HCT116 (cell line): ENCODE data around the gene SLC66A2. TPM values are rescaled to one million over a fixed set of nuclear protein-coding genes. Genes with fewer than 3 reads are reported as not detected.

Experiments
- ATAC-seq: fragments of 200-7000 bp; cut with Tn5 transposase; 2 replicates; pipeline ENCODE4 v1.9.1; 2020; ENCODE audit warnings: mild to moderate bottlenecking, moderate library complexity
- BruUV-seq: library from RNA; stranded (reverse); fragments of 400-500 nt; replicated peaks from 2 replicates; lab custom pipeline; 2021; lab: Mats Ljungman, UMichigan
- CTCF ChIA-PET: fragments of 300-600 bp; sonication (Branson Sonifier 250); formaldehyde crosslinking; loops from one replicate; lab custom pipeline; 2021; ENCODE audit warnings: antibody characterized with exemption; lab: Charles Lee
- POLR2A ChIA-PET: fragments of 300-600, 350-600 bp; sonication (Branson Sonifier 250); formaldehyde crosslinking; loops from one replicate; lab custom pipeline; 2021; ENCODE audit warnings: antibody characterized with exemption; lab: Charles Lee
- RAD21 ChIA-PET, 2 experiments: fragments of 300-600 bp; sonication (Branson Sonifier 250); formaldehyde crosslinking; loops; one replicate each; lab custom pipeline; 2023; ENCODE audit warnings: low total read pairs in 2 of 2; ENCODE audit not compliant: uncharacterized antibody in 2 of 2, unreplicated experiment in 2 of 2, low non-redundant PET in 1 of 2; lab: Charles Lee
- DNase-seq: peaks from one replicate; pipeline ENCODE4 v3.0.0-alpha.2; 2010; ENCODE audit warnings: low read depth, low spot score
- H2AFZ ChIP-seq: fragments of 200-600 bp; shearing (Covaris generic), sonication (generic); 2 replicates; pipeline ENCODE4 v1.6.1; 2017; ENCODE audit warnings: low read depth, mixed run types, mixed read lengths, antibody characterized with exemption, low read length; ENCODE audit not compliant: poor library complexity, severe bottlenecking
- H3K27ac ChIP-seq: 2 replicates; pipeline ENCODE4 v1.5.1; 2012; ENCODE audit warnings: low read depth, low read length
- H3K27me3 ChIP-seq: fragments of 200-600 bp; sonication (generic); 2 replicates; pipeline ENCODE4 v1.6.1; 2016; ENCODE audit warnings: mixed run types, low read length, mixed read lengths; ENCODE audit not compliant: insufficient read depth
- H3K36me3 ChIP-seq, 2 experiments: fragments of 200-500 bp in 1 of 2; fragments of 200-600 bp in 1 of 2; sonication (Bioruptor generic) in 1 of 2; sonication (generic) in 1 of 2; 2 replicates each; pipeline versions ENCODE4 v1.5.1 to v1.6.1; 2014 to 2016; ENCODE audit warnings: low read length in 2 of 2, inconsistent platforms in 1 of 2, mixed read lengths in 1 of 2, mixed run types in 1 of 2; ENCODE audit not compliant: insufficient read depth in 2 of 2, control insufficient read depth in 1 of 2
- H3K4me1 ChIP-seq, 2 experiments: fragments of 200-600 bp in 1 of 2; sonication (generic) in 1 of 2; 2 replicates each; pipeline versions ENCODE4 v1.5.1 to v1.6.1; 2012 to 2017; ENCODE audit warnings: low read length in 2 of 2, inconsistent platforms in 1 of 2, mild to moderate bottlenecking in 1 of 2, mixed read lengths in 1 of 2, mixed run types in 1 of 2, moderate library complexity in 1 of 2; ENCODE audit not compliant: insufficient read depth in 2 of 2, control insufficient read depth in 1 of 2
- H3K4me2 ChIP-seq: fragments of 200-600 bp; sonication (generic); 2 replicates; pipeline ENCODE4 v1.6.1; 2017; ENCODE audit warnings: mixed run types, low read length, mixed read lengths
- H3K4me3 ChIP-seq, 2 experiments: fragments of 200-600 bp in 1 of 2; sonication (generic) in 1 of 2; replicated peaks in 1 of 2; 2 replicates each; pipeline ENCODE4 v1.5.1; 2011 to 2016; ENCODE audit warnings: low read length in 2 of 2, control low read depth in 1 of 2, low read depth in 1 of 2, mild to moderate bottlenecking in 1 of 2, mixed read lengths in 1 of 2, mixed run types in 1 of 2
- H3K79me2 ChIP-seq: fragments of 200-600 bp; sonication (generic); 2 replicates; pipeline ENCODE4 v1.6.1; 2017; ENCODE audit warnings: mild to moderate bottlenecking, mixed run types, low read length, moderate library complexity, mixed read lengths; ENCODE audit not compliant: insufficient read depth
- H3K9ac ChIP-seq: fragments of 200-600 bp; sonication (generic); 2 replicates; pipeline ENCODE4 v1.6.1; 2016; ENCODE audit warnings: low read length, mixed read lengths
- H3K9me2 ChIP-seq: fragments of 200-600 bp; sonication (generic), shearing (Covaris generic); 2 replicates; pipeline ENCODE4 v1.6.1; 2017; ENCODE audit warnings: mixed run types, mild to moderate bottlenecking, moderate library complexity; ENCODE audit not compliant: insufficient read depth
- H3K9me3 ChIP-seq, 2 experiments: fragments of 200-500 bp in 1 of 2; fragments of 200-600 bp in 1 of 2; sonication (Bioruptor generic) in 1 of 2; sonication (generic) in 1 of 2; 2 replicates each; pipeline ENCODE4 v1.6.1; 2014 to 2017; ENCODE audit warnings: low read length in 2 of 2, mixed read lengths in 2 of 2, inconsistent platforms in 1 of 2, low read depth in 1 of 2, mild to moderate bottlenecking in 1 of 2, mixed run types in 1 of 2, moderate library complexity in 1 of 2; ENCODE audit not compliant: control insufficient read depth in 1 of 2, insufficient read depth in 1 of 2
- H4K20me1 ChIP-seq: fragments of 200-600 bp; sonication (generic), shearing (Covaris generic); 2 replicates; pipeline ENCODE4 v1.6.1; 2017; ENCODE audit warnings: mixed run types, mild to moderate bottlenecking, moderate library complexity; ENCODE audit not compliant: insufficient read depth
- ATF3 ChIP-seq: IDR thresholded peaks from 2 replicates; pipeline ENCODE4 v1.6.1; 2012
- CBX3 ChIP-seq: IDR thresholded peaks from 2 replicates; pipeline ENCODE4 v1.6.1; 2012; ENCODE audit warnings: low read depth
- CEBPB ChIP-seq: IDR thresholded peaks from 2 replicates; pipeline ENCODE4 v1.6.1; 2012; ENCODE audit warnings: low read depth
- POLR2A ChIP-seq: IDR thresholded peaks from 2 replicates; pipeline ENCODE4 v1.7.0; 2011; ENCODE audit warnings: borderline replicate concordance; ENCODE audit not compliant: insufficient read depth, insufficient read length; ENCODE audit errors: extremely low read depth
- REST ChIP-seq: IDR thresholded peaks from 2 replicates; pipeline ENCODE4 v1.6.1; 2012; ENCODE audit warnings: low read depth
- YY1 ChIP-seq: IDR thresholded peaks from 2 replicates; pipeline ENCODE4 v1.6.1; 2011; ENCODE audit warnings: low read length, low read depth, moderate library complexity, mild to moderate bottlenecking; ENCODE audit not compliant: insufficient replicate concordance; ENCODE audit errors: extremely low read depth
- intact Hi-C: fragments of 100-400 bp; cut with micrococcal nuclease; formaldehyde crosslinking; loops from 2 replicates; pipeline ENCODE4 v1.10.0; 2022
- total RNA-seq: library from RNA; stranded (reverse); gene quantifications from one replicate; pipeline ENCODE4 v1.2.1, GENCODE V29; 2021; ENCODE audit not compliant: unreplicated experiment

Gene SLC66A2
- total RNA-seq, 1 experiment from 2014 or later, result 44.9 TPM

- RAD21 ChIA-PET, result no interaction called here
- intact Hi-C loops, result no loop called here
- Histone ChIP-seq H3K36me3 (no peaks in the 10 kb centered on the region), H3K27me3 (no peaks in the 10 kb centered on the region), H2AFZ (no peak overlapping the region), H3K9ac (no peak overlapping the region), H3K4me2 (no peak overlapping the region), H4K20me1 (no peaks in the 10 kb centered on the region), H3K27ac (no peak overlapping the region), H3K79me2 (no peaks in the 10 kb centered on the region), H3K4me1 (no peaks in the 10 kb centered on the region), H3K9me3 (no peaks in the 10 kb centered on the region), H3K4me3 (no peak overlapping the region), H3K9me2 (no peaks in the 10 kb centered on the region)
- CTCF ChIA-PET, result no interaction called here
- TF ChIP-seq YY1, result no peak
- no peak for TF ChIP-seq CEBPB
- no peak for TF ChIP-seq ATF3
- no peak for TF ChIP-seq REST
- TF ChIP-seq POLR2A, result no peak
- TF ChIP-seq CBX3, result no peak
- no TSS peak for BruUV-seq
- ATAC-seq (no peak), DNase-seq (no peak)
- POLR2A ChIA-PET, result no interaction called here
Measured at GRCh38 chr18:79883461-79884293, 67.8 kb downstream of the SLC66A2 start.
